Keratinocyte (primary cell): ENCODE results near the gene CDK3. TPM values are rescaled to one million over a fixed set of nuclear protein-coding genes. Genes with fewer than 3 reads are reported as not detected.
A peak's percentile ranks its signal among the peaks of the same experiment; 100 is the strongest.

Experiments used
- DNase-seq: peaks from one replicate; pipeline ENCODE4 v3.0.0-alpha.2; 2011; ENCODE audit warnings: low read depth, missing footprints, low spot score
- FAIRE-seq: peaks from 2 replicates; lab custom pipeline; 2011; peaks lifted over from hg19 to GRCh38; lab: Jason Lieb, UNC
- H2AFZ ChIP-seq: 2 replicates; pipeline ENCODE4 v1.6.0; 2012; ENCODE audit warnings: low read length, control low read depth, inconsistent platforms; ENCODE audit not compliant: control insufficient read depth
- H3K27ac ChIP-seq: 2 replicates; pipeline ENCODE4 v1.5.1; 2011; ENCODE audit warnings: low read length; ENCODE audit not compliant: control insufficient read depth, insufficient read depth
- H3K27me3 ChIP-seq: 3 replicates; pipeline ENCODE4 v1.6.0; 2011; ENCODE audit warnings: low read length; ENCODE audit not compliant: control insufficient read depth, insufficient read depth; ENCODE audit errors: extremely low read depth
- H3K36me3 ChIP-seq, 2 experiments: 2 replicates in 1 of 2; 3 replicates in 1 of 2; pipeline ENCODE4 v1.5.1; 2011; ENCODE audit warnings: low read length in 2 of 2, mild to moderate bottlenecking in 1 of 2; ENCODE audit not compliant: control insufficient read depth in 2 of 2, insufficient read depth in 2 of 2; ENCODE audit errors: extremely low read depth in 1 of 2
- H3K4me1 ChIP-seq: 3 replicates; pipeline ENCODE4 v1.5.1; 2011; ENCODE audit warnings: low read length; ENCODE audit not compliant: control insufficient read depth, insufficient read depth; ENCODE audit errors: extremely low read depth
- H3K4me2 ChIP-seq: 3 replicates; pipeline ENCODE4 v1.6.0; 2011; ENCODE audit warnings: low read depth, low read length; ENCODE audit not compliant: control insufficient read depth, insufficient read depth; ENCODE audit errors: extremely low read depth
- H3K4me3 ChIP-seq, 3 experiments: fragments of 200-600 bp in 1 of 3; sonication (generic) in 1 of 3; 2 replicates in 2 of 3; 3 replicates in 1 of 3; pipeline ENCODE4 v1.5.1; 2011 to 2016; ENCODE audit warnings: low read length in 3 of 3, mild to moderate bottlenecking in 3 of 3, control low read depth in 2 of 3, inconsistent platforms in 1 of 3, low read depth in 1 of 3, mixed read lengths in 1 of 3, mixed run types in 1 of 3, moderate library complexity in 1 of 3; ENCODE audit not compliant: control insufficient read depth in 2 of 3, insufficient read depth in 2 of 3; ENCODE audit errors: extremely low read depth in 1 of 3
- H3K79me2 ChIP-seq: 2 replicates; pipeline ENCODE4 v1.6.0; 2012; ENCODE audit warnings: low read length; ENCODE audit not compliant: control insufficient read depth, insufficient read depth
- H3K9ac ChIP-seq: 3 replicates; pipeline ENCODE4 v1.6.0; 2011; ENCODE audit warnings: low read length; ENCODE audit not compliant: control insufficient read depth, insufficient read depth; ENCODE audit errors: extremely low read depth
- H3K9me1 ChIP-seq: 3 replicates; pipeline ENCODE4 v1.6.0; 2011; ENCODE audit warnings: low read length; ENCODE audit not compliant: control insufficient read depth, insufficient read depth; ENCODE audit errors: extremely low read depth
- H3K9me3 ChIP-seq: 2 replicates; pipeline ENCODE4 v1.5.1; 2012; ENCODE audit warnings: low read depth, low read length; ENCODE audit not compliant: control insufficient read depth
- H4K20me1 ChIP-seq: 3 replicates; pipeline ENCODE4 v1.6.0; 2011; ENCODE audit warnings: low read length; ENCODE audit not compliant: control insufficient read depth, insufficient read depth; ENCODE audit errors: extremely low read depth
- EZH2 ChIP-seq: IDR thresholded peaks from one replicate; pipeline ENCODE4 v1.6.1; 2012; ENCODE audit warnings: inconsistent platforms, mild to moderate bottlenecking, low read length, moderate library complexity
- dilution Hi-C: fragments of 300-500 bp; cut with MboI; formaldehyde crosslinking; loops from one replicate; pipeline ENCODE4 v1.7.0; 2020; ENCODE audit warnings: low sequenced_read_pairs; ENCODE audit not compliant: extremely low pct_ligation_motif_present
- polyA plus RNA-seq, 5 experiments: library from polyadenylated mRNA; depleted of rRNA in 3 of 5; stranded (reverse) in 3 of 5; stranded (forward) in 1 of 5; unstranded in 1 of 5; fragments of >200 nt; gene quantifications; 1 replicate in 1 of 5; 2 replicates in 3 of 5; 3 replicates in 1 of 5; pipeline versions ENCODE4 v1.2.1 to v1.2.3, GENCODE V29; 2011 to 2012; ENCODE audit warnings: missing spikeins in 2 of 5, low read depth in 1 of 5, low replicate concordance in 1 of 5
- TF ChIP-seq, protein P1 (sequence below), 3 experiments: IDR thresholded peaks in 1 of 3; conservative IDR thresholded peaks in 1 of 3; optimal IDR thresholded peaks in 1 of 3; 2 replicates in 2 of 3; 3 replicates in 1 of 3; pipeline versions ENCODE3 to v1.5.1; 2011; ENCODE audit warnings: low read length in 3 of 3, mild to moderate bottlenecking in 3 of 3, moderate library complexity in 2 of 3, control low read depth in 1 of 3, inconsistent platforms in 1 of 3; ENCODE audit not compliant: insufficient read depth in 2 of 3; ENCODE audit errors: extremely low read depth in 1 of 3

Gene CDK3
- polyA plus RNA-seq, 1 donor (not counting 4 experiments of a cell fraction or from before 2014, with no cell fraction given): 1.8 TPM

DNA sequence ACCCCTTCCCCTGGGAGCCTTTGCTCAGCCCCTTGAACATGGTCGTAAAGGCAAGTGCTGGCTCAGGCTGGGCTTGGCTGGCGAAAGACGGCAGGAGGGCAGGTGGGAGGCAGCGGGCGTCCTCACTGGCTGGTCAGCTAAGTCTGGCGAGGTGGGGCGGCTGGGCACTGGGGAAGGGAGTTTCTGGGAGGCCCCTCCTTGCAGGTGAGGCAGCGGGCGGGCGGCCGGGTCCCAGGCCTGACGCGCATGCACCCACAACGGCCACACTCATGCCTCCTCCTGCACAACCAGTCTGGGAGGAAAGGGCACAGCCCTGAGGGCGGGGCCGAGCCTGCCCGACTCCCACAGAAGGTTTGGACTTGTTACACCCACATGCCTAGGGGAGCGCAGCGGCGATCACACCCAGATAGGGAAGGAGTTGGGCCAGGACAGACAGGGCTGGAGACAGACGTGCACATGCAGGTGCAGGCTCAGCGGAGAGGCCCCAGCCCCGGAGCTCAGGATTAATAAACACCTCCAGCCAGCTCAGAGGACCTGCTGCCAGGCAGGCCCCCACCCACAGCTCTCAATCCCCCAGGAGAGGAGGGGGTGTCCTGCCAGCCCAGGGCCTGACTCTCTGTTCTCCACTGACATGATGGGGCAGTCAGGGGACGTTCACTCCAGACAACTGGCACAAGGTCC, 26.6 kb downstream of the CDK3 start, which contains the start of gene EVPL:
EVPL (minus strand) TSS at position 148 of the 681 bp plus-strand sequence; CDS start at position 40, 108 bp downstream.
- Histone ChIP-seq H3K4me2 (peak within 1 kb of the TSS; percentile 83), H3K4me3 (peak within 1 kb of the TSS; percentile 74 to 75 (median 74)), H3K9ac (peak within 1 kb of the TSS; percentile 77), H3K9me3 (no peaks in the 10 kb centered on the region), H3K36me3 (peaks cover 0 to 9% of the 10 kb centered on the region in 2 experiments), H3K4me1 (peaks cover 21% of the 10 kb centered on the region), H3K27me3 (no peaks in the 10 kb centered on the region), H4K20me1 (peaks cover 4% of the 10 kb centered on the region), H3K79me2 (peaks cover 11% of the 10 kb centered on the region), H3K9me1 (no peaks in the 10 kb centered on the region), H2AFZ (peak within 1 kb of the TSS; percentile 73), H3K27ac (peak within 1 kb of the TSS; percentile 67)
- FAIRE-seq: peak; percentile 98
- dilution Hi-C loops: no loop called here
- DNase-seq: peak; percentile 96
- TF ChIP-seq, protein P1, sequence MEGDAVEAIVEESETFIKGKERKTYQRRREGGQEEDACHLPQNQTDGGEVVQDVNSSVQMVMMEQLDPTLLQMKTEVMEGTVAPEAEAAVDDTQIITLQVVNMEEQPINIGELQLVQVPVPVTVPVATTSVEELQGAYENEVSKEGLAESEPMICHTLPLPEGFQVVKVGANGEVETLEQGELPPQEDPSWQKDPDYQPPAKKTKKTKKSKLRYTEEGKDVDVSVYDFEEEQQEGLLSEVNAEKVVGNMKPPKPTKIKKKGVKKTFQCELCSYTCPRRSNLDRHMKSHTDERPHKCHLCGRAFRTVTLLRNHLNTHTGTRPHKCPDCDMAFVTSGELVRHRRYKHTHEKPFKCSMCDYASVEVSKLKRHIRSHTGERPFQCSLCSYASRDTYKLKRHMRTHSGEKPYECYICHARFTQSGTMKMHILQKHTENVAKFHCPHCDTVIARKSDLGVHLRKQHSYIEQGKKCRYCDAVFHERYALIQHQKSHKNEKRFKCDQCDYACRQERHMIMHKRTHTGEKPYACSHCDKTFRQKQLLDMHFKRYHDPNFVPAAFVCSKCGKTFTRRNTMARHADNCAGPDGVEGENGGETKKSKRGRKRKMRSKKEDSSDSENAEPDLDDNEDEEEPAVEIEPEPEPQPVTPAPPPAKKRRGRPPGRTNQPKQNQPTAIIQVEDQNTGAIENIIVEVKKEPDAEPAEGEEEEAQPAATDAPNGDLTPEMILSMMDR (optimal IDR thresholded peaks at IDR 0.05 in 1 of 3, IDR thresholded peaks at IDR 0.05 in 1 of 3, conservative IDR thresholded peaks at IDR 0.05 in 1 of 3; ENCODE audit: extremely low read depth in 1 of 3, insufficient read depth in 2 of 3, low read length in 3 of 3): no peak
- no peak for TF ChIP-seq EZH2

DNA sequence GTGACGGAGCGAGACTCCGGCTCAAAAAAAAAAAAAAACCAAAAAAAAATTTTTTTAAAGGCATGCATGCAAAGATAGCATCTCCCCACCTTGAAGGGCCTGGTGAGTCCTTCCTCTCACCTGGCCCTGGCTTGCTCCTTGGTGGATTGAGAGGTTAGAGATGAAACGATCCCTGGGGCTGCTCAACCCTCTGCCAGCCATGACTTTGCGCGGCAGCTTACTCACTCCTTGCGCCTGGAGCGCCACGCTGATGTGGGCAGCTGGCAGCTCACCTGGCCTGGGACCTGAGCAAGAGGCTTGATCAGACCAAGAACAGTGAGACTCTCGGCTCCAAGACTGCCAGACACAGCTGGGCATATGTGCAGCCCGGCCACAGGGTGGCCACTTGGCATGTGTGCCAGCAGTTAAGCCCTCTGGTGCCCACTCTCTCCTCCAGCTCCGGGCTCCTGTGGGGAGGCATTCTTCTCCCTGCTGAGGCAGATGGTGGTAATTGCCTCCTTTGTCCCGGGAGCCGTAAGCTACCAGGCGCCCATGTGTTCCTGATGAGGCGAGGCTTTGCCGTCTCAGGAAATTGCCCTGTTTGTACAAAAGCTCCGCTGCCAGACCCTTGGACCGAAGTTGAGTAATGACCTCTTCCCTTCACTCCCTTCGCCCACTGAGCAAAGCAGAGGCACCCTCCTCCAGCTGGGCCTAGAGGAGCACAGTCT, 31.6 kb downstream of the CDK3 start:
- no peaks in the 10 kb centered on the region for H3K9me3 ChIP-seq
- no peak overlapping the region for H3K27ac ChIP-seq
- no peaks in the 10 kb centered on the region for H3K79me2 ChIP-seq
- H2AFZ ChIP-seq: no peak overlapping the region
- no peak overlapping the region for H3K4me2 ChIP-seq
- no peak for TF ChIP-seq EZH2
- TF ChIP-seq, protein P1 (optimal IDR thresholded peaks at IDR 0.05 in 1 of 3, IDR thresholded peaks at IDR 0.05 in 1 of 3, conservative IDR thresholded peaks at IDR 0.05 in 1 of 3; ENCODE audit: extremely low read depth in 1 of 3, insufficient read depth in 2 of 3, low read length in 3 of 3): peak in 1 of 3 experiments; percentile 14
- H3K4me3 ChIP-seq: no peak overlapping the region
- peaks cover 0 to 2% of the 10 kb centered on the region in 2 experiments for H3K36me3 ChIP-seq
- no peaks in the 10 kb centered on the region for H3K9me1 ChIP-seq
- H4K20me1 ChIP-seq: no peaks in the 10 kb centered on the region
- peaks cover 4% of the 10 kb centered on the region for H3K4me1 ChIP-seq
- dilution Hi-C loops: no loop called here
- H3K9ac ChIP-seq: no peak overlapping the region
- FAIRE-seq (no peak), DNase-seq (no peak)
- H3K27me3 ChIP-seq: no peaks in the 10 kb centered on the region
